HK-2 (cell line): ENCODE data around the gene SCRG1.
A peak's percentile ranks its signal among the peaks of the same experiment; 100 is the strongest.

ENCODE experiments used
- DNase-seq: peaks from one replicate; pipeline ENCODE4 v3.0.0-alpha.2; 2018; ENCODE audit not compliant: unreplicated experiment

Gene SCRG1

DNA sequence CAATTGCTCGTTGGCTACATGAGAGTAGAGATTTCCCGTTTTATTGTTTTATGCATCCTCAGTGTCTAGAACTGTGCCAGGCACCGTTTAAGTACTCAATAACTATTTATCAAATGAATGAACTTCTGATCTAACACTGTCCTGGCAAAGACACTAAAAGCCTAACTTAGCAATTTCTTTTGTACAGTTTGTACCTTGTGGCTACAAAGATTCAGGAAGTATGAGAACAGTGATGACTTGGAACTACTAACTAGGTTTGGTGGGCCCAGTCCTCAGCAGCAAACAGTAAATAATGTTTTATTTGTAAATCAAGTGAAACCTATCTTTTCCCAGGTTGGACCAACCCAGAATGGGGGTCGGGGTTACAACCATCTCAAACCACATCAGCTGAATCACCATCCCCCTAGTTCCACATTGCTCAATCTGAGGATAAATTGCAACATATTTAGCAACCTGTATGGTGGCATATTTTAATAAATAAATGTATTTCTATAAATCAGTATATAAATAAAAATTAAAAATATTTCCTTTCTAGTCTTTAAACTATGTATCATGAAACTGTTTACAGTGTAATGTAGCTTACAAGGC is 12.3 kb upstream of the SCRG1 start:
- DNase-seq: no peak

DNA sequence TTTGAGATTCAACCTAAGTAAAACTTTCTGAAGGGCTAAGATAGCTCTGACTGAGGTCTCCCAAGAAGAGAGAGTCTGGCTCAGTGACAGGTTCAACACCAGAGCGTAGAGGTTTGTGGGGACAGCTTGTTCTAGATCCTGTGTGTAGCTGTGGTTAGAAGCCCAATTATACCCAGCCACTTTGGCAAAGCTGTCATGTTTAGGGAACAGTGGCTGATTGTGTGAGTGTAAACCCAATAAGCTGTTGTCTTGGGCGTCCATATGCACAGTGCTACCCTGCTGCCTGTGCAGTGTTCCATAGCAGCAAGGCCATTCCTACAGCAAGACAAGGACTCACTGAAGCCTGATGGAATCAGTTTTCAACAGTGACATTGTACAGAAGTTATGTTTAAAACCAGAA is 11.2 kb upstream of the SCRG1 start:
- DNase-seq: no peak

- DNase-seq: no peak
Observed at GRCh38 chr4:173405840-173406606, 7.1 kb upstream of the SCRG1 start.

DNA sequence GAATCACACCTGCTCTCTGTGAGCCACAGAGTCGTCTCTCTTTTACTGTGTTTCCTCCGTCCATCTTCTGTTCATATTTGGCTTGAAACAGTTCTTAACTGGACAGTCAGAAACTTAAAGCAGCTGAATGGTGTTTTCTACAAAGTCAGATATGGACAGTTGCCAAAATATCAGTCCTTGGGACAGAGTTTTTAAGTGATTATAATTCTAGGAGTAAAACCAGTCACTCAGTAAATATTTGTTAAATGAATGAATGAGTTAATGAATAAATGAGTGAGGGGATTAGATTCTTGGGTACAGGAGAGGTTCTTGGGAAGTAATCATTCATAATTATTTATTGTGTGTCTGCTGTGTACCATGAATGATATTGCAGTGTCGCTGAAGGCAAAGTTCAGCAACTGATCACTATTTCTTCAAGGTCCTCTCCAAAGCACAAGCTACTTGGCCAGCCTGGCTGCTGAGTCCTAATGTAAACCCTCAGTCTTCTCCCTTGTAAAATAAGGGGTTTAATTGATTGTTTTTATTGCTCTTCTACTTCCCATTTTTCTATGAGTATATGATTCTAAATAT is 5.5 kb upstream of the SCRG1 start:
- DNase-seq: no peak

DNA sequence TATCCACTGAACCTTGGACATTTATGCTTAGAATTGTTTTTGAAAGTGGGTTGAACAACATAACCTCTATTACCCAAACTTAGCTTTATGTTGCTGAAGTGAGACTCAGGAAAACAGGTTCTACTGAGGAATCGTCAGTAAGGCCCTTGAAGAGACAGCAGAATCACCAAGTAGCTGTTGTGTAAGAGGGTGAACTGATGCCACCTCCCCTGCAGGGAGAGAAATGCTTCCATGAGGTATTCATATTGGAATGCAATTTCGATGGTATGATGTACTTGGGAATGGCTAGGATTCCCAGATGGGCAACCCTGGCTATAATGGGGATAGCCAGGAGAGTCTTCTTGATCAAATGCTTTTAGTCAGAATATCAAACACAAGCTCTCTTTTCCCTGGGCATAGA is 4.1 kb upstream of the SCRG1 start:
- no peak for DNase-seq

DNA sequence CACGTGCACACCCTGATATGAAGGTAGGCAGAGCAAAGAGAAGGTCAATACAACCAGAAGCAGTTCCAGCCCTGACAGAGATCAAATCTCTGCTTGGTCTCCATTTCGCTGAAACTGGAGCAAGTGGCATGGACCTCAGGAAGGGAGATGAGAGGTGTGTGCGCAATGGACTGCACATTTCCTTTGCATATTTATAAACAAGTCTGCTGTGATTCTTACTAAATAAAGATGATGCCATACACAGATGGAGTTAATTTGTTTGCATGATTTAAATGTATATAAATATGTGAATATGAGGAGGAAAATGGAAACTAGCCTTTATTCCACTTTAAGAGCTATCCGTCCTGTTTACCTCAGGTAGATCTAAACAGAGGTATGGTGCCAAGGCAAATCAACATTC is 2.1 kb upstream of the SCRG1 start:
- no peak for DNase-seq

GRCh38 chr4:173398220-173398619 is 696 bp downstream of the SCRG1 start:
- DNase-seq: no peak

DNA sequence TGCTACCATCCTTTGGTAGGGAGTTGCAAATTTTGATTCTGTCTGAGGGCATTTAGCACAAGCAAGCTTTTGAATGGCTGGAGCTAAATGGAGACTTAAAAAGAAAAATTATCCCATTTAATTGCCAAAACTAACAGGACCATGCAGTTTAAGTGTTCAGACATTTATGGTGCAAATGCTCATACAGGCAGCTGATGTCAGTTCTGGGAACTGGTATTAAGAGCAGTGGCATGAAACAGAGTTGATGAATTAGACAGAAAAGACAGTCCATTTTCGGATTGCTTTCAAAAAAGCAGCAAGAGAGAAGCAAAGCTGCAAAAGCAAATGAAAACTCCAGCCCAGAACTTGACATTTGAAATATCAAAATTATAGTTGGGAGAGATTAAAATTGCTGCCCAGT is 1.3 kb downstream of the SCRG1 start:
- DNase-seq: no peak

DNA sequence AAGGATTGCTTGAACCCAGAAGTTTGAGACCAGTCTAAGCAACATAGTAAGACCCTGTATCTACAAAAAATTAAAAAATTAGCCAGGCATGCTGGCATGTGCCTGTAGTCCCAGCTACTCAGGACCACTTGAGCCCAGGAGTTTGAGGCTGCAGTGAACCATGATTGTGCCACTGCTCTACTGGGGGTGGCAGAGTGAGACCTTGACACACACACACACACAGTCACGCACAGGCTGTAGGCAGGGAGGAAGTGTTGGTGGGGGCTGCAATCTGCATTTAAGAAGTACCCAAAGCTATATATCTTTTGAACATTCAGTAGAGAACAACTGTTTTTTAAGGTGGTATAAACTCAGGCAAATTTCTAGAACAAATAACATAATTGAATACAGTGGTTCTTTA is 7.2 kb downstream of the SCRG1 start:
- no peak for DNase-seq

DNA sequence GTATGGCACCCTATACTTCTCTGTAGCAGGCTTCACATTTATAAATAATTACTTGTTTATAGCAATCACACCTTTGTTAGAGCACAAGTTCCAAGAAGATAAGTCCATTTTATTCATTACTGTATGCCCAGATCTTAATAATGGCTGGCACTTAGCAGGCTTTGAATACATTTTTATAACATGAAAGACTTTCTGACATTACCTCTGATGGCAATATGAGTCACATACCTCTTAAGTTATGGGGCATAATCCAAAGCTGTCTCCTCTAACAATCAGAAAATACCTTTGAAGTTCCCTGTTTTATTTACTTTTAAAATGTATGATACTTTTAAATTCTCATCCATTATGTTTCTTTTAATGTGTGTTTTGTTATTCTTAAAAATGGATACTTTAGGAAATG is 12.2 kb downstream of the SCRG1 start:
- no peak for DNase-seq

DNA sequence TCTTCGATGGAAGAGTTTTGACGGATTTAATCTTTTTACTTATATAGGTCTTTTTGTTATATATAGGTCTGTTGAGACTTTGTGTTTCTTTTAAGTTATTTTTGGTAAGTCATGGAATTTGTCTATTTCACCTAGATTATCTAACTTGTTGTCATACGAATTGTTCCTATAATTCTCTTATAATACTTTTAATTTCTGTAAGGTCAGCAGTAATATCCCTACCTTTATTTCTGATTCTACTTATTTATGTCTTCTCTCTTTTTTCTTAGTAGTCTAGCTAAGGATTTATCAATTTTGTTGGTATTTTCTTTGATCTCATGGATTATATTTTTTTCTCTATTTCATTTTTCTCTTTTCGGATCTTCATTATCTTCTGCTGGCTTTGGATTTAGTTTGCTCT is 16.6 kb downstream of the SCRG1 start:
- DNase-seq: no peak

DNA sequence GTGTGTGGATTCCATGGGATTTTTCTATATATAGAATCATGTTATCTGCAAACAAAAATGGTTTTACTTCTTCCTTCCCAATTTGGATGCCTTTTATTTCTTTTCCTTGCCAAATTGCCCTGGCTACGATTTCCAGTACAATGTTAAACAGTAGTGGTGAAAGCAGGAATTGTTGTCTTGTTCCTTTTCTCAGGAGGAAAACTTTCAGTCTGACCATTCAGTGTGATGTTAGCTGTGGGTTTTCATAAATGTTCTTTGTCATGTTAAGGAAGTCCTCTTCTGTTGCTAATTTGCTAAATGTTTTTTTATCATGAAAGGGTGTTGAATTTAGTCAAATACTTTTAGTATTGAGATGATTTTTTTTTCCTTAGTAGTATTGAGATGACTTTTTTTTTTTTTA is 17.3 kb downstream of the SCRG1 start:
- DNase-seq: no peak

- DNase-seq: no peak
Observed at GRCh38 chr4:173380987-173381386, 17.9 kb downstream of the SCRG1 start.

- no peak for DNase-seq
Observed at GRCh38 chr4:173379929-173380328, 19.0 kb downstream of the SCRG1 start.

- no peak for DNase-seq
Observed at GRCh38 chr4:173374588-173374987, 24.3 kb downstream of the SCRG1 start.

DNA sequence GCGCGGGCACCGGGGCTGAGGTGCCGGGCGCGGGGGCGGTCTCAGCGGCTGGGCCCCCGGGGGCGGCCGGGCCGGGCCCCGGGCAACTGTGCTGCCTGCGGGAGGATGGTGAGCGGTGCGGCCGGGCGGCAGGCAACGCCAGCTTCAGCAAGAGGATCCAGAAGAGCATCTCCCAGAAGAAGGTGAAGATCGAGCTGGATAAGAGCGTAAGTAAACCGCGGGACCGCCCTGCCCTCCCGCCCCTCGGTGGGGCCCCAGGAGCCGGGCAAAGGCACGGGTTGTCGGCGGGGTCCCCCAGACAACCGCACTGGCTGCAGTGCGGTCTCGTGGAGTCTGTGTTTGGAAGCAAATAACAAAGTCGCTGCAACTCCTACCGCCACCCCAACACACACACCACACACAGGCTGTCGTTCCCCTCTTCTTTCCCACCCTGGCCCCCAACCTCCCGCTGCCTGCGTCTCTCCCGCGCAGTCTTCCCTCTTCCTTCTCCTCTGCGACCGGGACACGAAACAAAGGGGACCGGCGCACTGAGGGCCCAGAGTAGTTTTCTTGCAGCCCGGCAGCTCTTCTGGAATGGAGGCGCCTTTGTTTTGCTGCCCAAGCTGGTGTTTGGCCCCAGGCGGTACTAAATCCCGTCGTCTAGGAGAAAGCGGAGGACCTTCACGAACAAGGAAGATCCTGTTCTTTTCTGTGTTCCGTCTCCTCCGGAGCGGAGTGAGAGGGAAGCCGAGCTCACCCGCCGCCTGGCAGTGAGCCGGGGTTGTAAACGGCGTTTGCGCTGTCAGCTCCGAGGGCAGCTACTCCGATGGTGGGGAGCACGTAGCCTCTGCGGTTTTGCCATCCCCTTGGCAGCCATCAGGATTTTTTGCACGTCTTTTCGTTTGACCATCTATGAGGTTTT is 27.4 kb downstream of the SCRG1 start:
- DNase-seq: peak; percentile 77

GRCh38 chr4:173370477-173371291 is 28.2 kb downstream of the SCRG1 start, which contains the start of gene SAP30:
Gene SAP30 (plus strand): TSS chr4:173370954. CDS start chr4:173371183, 229 bp downstream.
- peak; percentile 99 for DNase-seq

- peak; percentile 73 for DNase-seq
Observed at GRCh38 chr4:173370130-173370476, 28.8 kb downstream of the SCRG1 start.

DNA sequence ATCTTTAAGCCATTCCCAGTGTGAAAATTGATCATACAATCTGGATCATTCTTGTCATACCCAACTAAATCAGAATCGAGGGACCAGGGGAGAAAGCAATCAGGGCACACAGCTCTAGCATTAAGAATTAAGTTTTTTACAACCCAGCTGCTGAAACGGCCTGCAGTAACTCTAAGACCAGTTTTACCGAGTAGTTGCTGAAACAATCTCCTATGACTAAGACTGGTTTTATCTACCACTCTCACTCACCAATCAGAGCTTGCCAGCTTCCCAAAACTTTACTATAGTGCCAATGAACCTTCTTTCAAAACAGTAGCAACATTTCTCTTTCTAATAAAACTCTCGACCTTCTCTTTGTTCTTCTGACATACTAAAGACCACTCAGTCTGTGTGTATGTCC is 31.0 kb downstream of the SCRG1 start:
- DNase-seq: no peak

- DNase-seq: no peak
Observed at GRCh38 chr4:173367285-173367684, 31.6 kb downstream of the SCRG1 start.

DNA sequence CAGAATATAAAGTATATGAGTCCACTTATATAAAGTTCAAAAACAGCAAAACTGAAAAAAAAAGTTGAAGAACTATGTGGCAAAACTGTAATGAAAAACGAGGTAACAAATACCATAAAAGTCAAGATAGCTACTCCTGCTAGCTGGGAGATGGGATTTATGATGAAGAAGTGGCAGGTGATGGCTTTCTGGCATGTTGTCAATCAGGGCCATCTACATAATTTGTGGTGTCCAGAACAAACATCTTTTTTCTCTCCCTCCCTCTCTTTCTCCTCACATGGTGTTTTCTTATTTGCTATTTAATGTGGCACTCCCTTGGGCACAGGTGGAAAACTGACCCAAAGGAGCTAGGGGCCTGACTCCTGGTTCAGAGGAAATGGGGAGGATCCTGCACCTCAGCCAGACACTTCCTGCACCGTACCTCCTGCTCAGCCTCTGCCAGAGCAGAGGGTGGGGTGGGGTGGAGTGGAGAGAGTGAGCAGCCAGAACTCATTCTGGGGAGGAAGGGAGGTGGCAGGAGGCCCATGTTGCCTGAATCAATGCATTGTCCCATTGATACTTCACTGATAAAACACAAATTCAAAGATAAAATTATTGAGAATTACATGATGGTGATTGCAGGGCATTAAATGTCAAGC is 33.4 kb downstream of the SCRG1 start:
- no peak for DNase-seq
